Stimulated activated memory B cell treated with anti-CD40 and anti-IgM and Interleukin-4, amounts not matched to agents 10 μg/mL and 1 μg/mL and 100 μg/mL, for 72 hours (primary cell): ENCODE results near the gene PAGR1.
"Not testable (repeated sequence)": the region's sequence is repeated elsewhere in the genome, so short reads cannot be mapped to it uniquely, and the experiment has no call there.

Experiments
- ATAC-seq: fragments of 150-1000 bp; cut with Tn5 transposase; 2 replicates; pipeline ENCODE4 v1.10.0; 2021
- H3K27ac Mint-ChIP-seq: one replicate; pipeline ENCODE4 v1.8.0; 2022; ENCODE audit warnings: mild to moderate bottlenecking, mixed read lengths
- H3K27me3 Mint-ChIP-seq: one replicate; pipeline ENCODE4 v1.8.0; 2022; ENCODE audit warnings: mixed read lengths
- H3K36me3 Mint-ChIP-seq: one replicate; pipeline ENCODE4 v1.8.0; 2022; ENCODE audit warnings: mixed read lengths
- H3K4me1 Mint-ChIP-seq: one replicate; pipeline ENCODE4 v1.8.0; 2022; ENCODE audit warnings: mixed read lengths
- H3K4me3 Mint-ChIP-seq: one replicate; pipeline ENCODE4 v1.8.0; 2022; ENCODE audit warnings: mild to moderate bottlenecking, moderate library complexity, mixed read lengths
- H3K9me3 Mint-ChIP-seq: one replicate; pipeline ENCODE4 v1.8.0; 2022; ENCODE audit warnings: mixed read lengths

The PAGR1 gene

DNA sequence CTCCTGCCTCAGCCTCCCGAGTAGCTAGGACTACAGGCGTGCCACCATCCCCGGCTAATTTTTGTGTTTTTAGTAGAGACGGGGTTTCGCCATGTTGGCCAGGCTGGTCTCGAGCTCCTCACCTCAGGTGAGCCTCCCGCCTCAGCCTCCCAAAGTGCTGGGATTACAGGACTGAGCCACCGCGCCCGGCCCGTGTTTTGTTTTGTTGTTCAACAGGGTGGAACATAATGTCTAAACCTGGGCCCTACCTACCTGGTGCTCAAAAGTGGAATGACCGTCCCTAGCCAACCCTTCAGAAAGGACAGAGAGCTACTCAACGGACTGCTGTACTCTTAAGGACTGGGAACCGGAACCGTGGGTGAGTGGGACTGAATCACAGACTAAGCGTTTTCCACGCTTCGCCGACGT, 26.2 kb upstream of the PAGR1 start:
- H3K9me3 Mint-ChIP-seq, result no peaks in the 10 kb centered on the region
- H3K4me3 Mint-ChIP-seq, result peak overlapping the region; percentile 85
- H3K4me1 Mint-ChIP-seq, result peaks cover 30% of the 10 kb centered on the region
- H3K36me3 Mint-ChIP-seq, result peaks cover 7% of the 10 kb centered on the region
- peak overlapping the region; percentile 85 for H3K27ac Mint-ChIP-seq
- no peaks in the 10 kb centered on the region for H3K27me3 Mint-ChIP-seq
- peak; percentile 0 for ATAC-seq

DNA sequence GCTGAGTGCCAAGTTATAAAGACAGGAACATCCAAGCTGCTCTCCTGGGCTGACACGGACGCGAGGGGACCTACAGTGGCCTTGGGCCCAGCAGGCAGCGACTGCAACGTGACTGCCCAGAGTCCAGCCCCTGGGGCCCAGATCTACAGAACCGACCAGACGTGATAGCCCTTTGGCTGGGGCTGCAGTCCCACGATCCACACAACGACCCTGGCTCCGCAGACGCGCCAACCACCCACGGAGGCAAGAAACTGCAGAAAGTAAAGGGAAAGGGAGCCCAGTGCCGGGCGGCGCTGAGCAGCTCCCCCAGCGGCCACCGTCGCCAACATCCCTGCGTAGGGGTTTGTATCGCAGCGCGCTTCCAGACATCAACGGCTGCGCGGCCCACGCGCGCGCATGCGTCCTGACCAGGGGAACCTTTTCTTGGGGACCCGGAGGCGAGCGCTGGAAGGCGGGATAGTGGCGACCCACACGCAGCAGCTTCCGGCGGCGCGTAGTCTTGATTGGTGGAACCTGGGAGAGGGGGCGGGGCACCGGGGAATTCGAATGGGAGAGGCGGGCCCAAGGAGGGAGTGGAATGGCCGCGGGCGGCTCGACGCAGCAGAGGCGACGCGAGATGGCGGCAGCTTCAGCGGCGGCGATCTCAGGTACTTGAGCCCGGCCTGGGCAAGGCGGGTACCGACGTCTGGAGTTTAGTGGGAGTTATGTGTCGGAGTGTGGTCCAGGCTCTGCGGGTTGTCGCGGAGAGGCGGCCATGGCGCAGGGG, 25.6 kb upstream of the PAGR1 start, which contains the start of gene KIF22:
KIF22 (plus strand) TSS at position 569 of the 766 bp plus-strand sequence; CDS start at position 578, 9 bp downstream.
- no peaks in the 10 kb centered on the region for H3K9me3 Mint-ChIP-seq
- H3K27me3 Mint-ChIP-seq, result no peaks in the 10 kb centered on the region
- peak within 1 kb of the TSS; percentile 85 for H3K27ac Mint-ChIP-seq
- H3K36me3 Mint-ChIP-seq, result peaks cover 7% of the 10 kb centered on the region
- H3K4me1 Mint-ChIP-seq, result peaks cover 25% of the 10 kb centered on the region
- H3K4me3 Mint-ChIP-seq, result peak within 1 kb of the TSS; percentile 85
- ATAC-seq, result peak; percentile 100

DNA sequence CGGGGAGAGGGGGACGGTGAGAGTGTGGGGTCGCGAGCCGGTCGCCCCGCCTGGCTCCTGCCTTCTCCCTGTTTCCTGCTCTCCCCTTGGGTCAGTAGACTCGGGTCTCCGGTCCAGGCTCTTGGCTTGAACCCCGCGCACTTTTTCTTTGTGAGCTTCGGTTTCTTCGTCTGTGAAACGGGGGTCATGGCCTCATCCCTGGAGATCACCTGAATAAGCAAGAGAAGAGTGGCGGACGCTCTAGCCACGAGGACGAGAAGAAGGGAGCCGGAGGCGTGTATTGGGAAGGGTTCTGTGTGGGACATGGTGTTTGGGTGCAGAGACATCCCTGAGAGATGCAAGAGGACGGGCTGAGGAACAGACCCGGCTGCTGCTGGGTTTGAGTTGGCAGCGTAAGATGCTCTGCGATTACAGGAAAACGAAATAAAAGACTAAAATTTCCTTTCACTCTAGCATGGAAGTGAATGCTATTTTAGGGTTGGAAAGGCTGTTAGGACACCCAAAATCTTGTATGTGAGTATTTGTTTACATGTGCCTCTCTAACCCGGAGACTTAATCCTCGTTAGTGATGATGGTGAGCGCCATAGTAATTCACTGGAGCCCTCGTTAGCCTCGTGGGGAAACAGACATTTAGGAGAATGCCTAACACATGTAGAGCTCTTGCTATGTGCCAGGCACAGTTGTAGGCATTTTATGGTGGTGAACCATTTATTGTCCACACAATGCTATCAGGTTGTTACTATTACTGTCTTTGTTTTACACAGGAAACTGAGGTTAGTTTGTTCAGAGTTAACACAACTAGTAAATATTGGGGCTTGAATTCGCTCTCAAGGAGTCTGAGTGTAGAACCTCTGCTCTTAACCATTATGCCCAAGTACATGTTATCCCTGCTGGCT, 24.8 kb upstream of the PAGR1 start:
- H3K4me3 Mint-ChIP-seq, result peak overlapping the region; percentile 85
- no peaks in the 10 kb centered on the region for H3K27me3 Mint-ChIP-seq
- H3K36me3 Mint-ChIP-seq, result peaks cover 7% of the 10 kb centered on the region
- peaks cover 21% of the 10 kb centered on the region for H3K4me1 Mint-ChIP-seq
- H3K27ac Mint-ChIP-seq, result peak overlapping the region; percentile 85
- no peaks in the 10 kb centered on the region for H3K9me3 Mint-ChIP-seq
- ATAC-seq, result no peak

DNA sequence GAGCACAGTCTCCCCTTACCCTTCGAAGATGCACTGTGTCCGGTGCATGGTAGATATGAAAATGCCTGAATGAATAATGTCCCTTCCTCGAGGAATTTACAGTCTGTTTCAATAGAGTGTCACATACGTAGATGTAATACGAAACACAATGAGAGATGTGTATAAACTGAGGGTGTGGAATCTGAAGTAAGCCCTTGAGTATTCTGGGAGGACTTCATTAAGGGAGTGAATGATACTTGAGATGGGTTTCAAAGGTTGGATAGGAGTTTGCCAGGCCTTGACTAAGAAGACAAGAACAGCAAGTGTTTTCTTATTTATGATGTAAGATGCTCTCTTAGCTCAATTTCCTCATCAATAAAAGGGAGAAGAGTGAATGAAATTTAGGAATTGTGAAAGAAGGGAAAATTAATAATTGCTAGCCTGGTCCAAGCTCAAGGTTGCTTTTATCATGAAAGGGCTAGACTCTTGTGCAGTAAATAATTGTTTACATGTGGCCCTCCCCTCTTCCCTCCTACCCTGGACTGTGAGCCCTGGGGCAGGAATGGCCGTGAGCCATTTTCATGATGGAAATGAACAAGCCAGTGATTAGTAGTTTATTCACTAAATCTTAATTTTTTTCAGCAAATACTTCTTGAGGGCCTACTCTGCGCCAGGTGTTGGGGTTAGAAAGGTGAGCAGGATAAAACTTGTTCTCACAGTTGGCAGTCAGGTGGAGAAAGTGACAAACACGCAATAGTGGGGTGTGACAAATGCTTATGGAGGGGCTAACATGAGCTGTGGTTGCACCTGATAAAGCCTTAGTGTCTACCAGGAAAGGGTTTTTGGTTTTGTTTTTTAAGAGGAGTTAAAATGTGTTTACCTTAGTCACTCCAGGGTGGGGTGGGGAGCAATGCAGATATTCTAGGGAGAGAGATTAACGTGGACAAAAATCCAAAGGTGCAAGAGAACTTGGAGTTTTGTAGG, 23.8 kb upstream of the PAGR1 start:
- Mint-ChIP-seq H3K27me3 (no peaks in the 10 kb centered on the region), H3K27ac (peak overlapping the region; percentile 85), H3K4me1 (peaks cover 21% of the 10 kb centered on the region), H3K36me3 (peaks cover 11% of the 10 kb centered on the region), H3K4me3 (peak overlapping the region; percentile 55), H3K9me3 (no peaks in the 10 kb centered on the region)
- no peak for ATAC-seq

DNA sequence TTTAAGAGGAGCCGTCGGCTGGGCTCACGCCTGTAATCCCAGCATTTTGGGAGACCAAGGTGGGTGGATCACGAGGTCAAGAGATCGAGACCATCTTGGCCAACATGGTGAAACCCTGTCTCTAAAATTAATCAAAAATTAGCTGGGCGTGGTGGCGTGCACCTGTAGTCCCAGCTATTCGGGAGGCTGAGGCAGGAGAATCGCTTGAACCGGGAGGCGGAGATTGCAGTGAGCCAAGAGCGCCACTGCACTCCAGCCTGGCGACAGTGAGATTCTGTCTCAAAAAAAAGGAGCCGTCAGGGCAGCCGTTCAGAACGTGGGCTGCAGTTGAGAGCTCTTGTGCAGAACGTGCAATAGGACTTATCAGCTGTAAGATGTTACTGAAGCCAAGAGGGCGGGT, 22.8 kb upstream of the PAGR1 start:
- not testable (repeated sequence) for H3K9me3 Mint-ChIP-seq, H3K4me3 Mint-ChIP-seq, ATAC-seq, H3K27me3 Mint-ChIP-seq, H3K27ac Mint-ChIP-seq
- H3K36me3 Mint-ChIP-seq, result peaks cover 18% of the 10 kb centered on the region
- peaks cover 21% of the 10 kb centered on the region for H3K4me1 Mint-ChIP-seq

DNA sequence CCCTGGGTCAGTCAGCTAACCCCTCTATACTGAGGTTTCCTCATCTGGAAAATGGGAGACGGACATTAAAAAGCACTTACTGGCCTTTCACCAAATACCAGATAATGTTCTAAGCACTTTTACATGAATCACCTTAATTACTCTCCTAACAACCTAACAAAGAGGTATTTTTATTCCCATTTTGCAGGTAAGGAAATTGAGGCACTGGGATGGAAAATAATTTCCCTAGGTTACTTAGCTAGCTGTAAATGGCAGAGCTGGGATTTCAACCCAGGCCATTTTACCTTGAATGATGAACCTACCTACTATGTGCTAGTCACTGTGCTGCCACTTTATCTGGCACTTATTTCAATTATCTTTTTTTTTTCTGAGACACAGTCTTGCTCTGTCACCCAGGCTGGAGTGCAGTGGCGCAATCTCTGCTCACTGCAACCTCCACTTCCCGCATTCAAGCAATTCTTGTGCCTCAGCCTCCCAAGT, 21.7 kb upstream of the PAGR1 start:
- Mint-ChIP-seq H3K27me3 (no peaks in the 10 kb centered on the region), H3K4me3 (no peak overlapping the region), H3K4me1 (peaks cover 21% of the 10 kb centered on the region), H3K36me3 (peaks cover 29% of the 10 kb centered on the region), H3K9me3 (no peaks in the 10 kb centered on the region), H3K27ac (no peak overlapping the region)
- ATAC-seq, result no peak

DNA sequence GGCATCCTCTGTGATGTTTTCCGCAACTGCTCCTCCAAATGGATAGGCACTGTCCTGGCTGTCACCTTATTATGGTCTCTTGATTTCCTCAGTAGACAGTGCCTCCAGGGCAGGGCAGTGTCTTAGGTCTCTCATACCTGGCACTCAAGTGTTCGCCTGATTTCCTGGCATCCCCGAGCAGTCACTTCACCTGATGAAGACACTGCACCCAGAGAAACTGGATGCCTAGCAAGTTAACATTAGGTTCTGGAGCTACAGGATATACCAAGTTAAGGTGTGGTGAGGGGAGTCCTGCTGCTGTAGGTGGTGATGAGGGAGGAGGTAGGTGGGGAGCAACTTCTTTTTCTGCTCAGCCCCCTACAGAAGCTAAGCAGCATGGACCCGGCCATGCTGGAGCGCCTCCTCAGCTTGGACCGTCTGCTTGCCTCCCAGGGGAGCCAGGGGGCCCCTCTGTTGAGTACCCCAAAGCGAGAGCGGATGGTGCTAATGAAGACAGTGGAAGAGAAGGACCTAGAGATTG, 13.5 kb upstream of the PAGR1 start:
- no peak for ATAC-seq
- Mint-ChIP-seq H3K9me3 (no peaks in the 10 kb centered on the region), H3K27ac (no peak overlapping the region), H3K27me3 (no peaks in the 10 kb centered on the region), H3K4me1 (peaks cover 21% of the 10 kb centered on the region), H3K4me3 (no peak overlapping the region), H3K36me3 (peaks cover 49% of the 10 kb centered on the region)

DNA sequence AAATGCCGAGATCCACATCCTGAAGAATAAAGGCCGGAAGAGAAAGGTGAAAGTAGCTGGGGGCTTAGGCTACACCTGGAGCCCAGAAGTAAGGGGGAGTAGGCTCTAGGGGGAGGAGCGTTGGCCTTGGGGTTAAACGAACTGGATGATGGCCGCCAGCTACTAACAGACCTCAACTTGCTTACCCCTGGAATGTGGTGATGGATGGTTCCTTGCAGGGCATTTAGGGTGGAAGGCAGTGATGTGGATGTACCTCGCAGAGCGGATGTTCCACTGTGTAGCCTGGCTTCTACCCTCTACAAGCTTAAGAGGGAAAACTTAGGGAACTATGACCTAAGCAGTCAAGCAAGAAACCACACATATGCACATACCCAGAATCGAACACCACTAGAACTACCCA, 11.9 kb upstream of the PAGR1 start:
- Mint-ChIP-seq H3K36me3 (peaks cover 50% of the 10 kb centered on the region), H3K4me3 (peak overlapping the region; percentile 99), H3K4me1 (peaks cover 36% of the 10 kb centered on the region), H3K27me3 (no peaks in the 10 kb centered on the region), H3K27ac (peak overlapping the region; percentile 98), H3K9me3 (no peaks in the 10 kb centered on the region)
- no peak for ATAC-seq

DNA sequence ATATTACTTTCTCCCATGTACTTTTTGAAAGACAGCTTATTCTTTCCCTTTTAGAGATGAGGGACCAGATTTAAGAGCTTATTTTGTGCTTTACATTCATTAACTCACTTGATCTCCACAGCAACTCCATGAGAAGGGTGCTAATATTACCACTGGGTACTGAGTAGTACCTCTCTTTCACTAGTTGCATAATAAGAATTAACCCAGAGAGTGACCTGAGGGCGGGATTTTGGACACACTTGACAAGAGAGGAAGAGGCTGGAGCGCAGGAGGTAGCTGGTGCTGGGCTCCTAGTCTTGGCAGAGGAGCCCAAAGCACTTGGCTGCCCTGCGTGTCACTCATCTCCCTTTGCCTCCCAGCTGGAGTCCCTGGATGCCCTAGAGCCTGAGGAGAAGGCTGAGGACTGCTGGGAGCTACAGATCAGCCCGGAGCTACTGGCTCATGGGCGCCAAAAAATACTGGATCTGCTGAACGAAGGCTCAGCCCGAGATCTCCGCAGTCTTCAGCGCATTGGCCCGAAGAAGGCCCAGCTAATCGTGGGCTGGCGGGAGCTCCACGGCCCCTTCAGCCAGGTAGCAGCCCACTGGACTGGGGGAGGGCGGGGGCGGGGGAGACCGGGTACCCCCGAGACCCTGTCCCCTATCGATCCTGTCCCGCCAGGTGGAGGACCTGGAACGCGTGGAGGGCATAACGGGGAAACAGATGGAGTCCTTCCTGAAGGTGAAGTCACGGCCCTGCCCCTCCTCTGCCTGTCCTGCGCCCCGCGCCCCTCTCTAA, 11.3 kb upstream of the PAGR1 start:
- Mint-ChIP-seq H3K36me3 (peaks cover 46% of the 10 kb centered on the region), H3K27ac (peak overlapping the region; percentile 98), H3K4me3 (peak overlapping the region; percentile 99), H3K4me1 (peaks cover 37% of the 10 kb centered on the region), H3K9me3 (no peaks in the 10 kb centered on the region), H3K27me3 (no peaks in the 10 kb centered on the region)
- ATAC-seq, result no peak

DNA sequence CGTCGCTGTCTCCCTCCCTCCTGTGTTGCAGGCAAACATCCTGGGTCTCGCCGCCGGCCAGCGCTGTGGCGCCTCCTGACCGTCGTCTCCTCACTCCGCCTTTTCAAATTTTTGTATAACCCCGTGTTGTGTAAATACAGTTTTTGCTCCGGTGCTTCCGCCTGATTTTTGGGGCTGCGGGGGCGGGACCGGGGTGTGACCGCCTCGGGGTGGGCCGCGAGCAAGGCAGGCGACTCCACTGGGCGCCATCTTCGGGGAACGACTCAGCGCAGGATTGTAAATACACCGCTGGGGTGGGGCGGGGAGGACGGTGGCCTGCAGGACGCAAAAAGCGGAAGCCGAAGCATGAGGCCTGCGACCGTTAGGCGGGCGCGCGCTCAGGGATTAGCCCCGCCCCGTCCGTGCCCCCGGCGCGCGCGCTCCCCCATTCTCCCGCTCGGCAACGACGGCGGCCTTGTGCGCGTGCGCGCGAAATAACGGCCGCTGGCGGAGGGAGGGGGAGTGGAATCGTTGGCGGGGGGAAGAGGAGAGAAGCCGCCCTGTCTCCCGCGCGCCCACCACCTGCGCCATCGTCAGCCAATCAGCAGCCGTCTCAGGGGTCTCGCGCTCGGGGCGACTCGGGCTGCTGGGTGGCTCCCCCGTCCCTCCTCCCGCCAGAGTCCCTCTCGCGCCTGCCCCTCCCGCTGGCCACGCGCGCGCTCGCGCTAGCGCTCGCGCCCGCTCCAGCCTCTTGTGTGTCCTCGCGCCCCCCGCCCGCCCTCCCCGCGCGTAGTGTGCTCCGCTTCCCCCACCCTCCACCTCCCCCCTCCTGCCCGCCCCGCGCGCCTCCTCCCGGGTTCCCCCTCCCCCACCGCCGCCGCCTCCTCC, 10.5 kb upstream of the PAGR1 start:
- H3K4me1 Mint-ChIP-seq, result peaks cover 45% of the 10 kb centered on the region
- H3K36me3 Mint-ChIP-seq, result peaks cover 49% of the 10 kb centered on the region

DNA sequence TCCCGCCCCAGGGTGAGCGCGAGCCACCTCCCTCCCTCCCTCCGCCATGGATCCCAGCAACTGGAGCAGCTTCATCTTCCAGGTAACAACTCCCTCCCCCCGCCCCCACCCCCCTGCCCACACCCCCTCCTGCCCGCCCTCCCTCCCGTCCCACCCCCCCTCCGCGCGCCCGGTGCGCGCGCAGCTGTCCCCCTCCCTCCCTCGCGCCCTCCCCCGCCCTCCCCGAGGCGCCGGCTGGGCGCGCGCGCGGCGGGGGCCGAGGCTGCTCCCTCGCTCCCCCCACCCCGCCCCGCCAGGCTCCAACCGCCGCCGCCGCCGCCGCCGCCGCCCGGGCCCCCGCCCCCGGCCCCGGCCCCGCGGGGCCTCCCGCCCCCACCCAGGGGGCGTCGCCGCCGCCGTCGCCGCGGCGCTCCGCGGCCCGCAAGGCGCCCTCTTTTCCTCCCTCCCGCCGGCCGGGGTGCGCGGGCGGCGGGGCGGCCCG, 9.8 kb upstream of the PAGR1 start, which contains the start of gene MAZ:
MAZ (plus strand) TSS at position 431 of the 481 bp plus-strand sequence. CDS start 173 bp downstream, outside the sequence.
- no peaks in the 10 kb centered on the region for H3K27me3 Mint-ChIP-seq
- peak within 1 kb of the TSS; percentile 98 for H3K27ac Mint-ChIP-seq
- peaks cover 51% of the 10 kb centered on the region for H3K36me3 Mint-ChIP-seq
- peak within 1 kb of the TSS; percentile 99 for H3K4me3 Mint-ChIP-seq
- no peaks in the 10 kb centered on the region for H3K9me3 Mint-ChIP-seq
- ATAC-seq, result peak; percentile 3
- peaks cover 52% of the 10 kb centered on the region for H3K4me1 Mint-ChIP-seq

More for the DNA sequence above, 10.5 kb upstream of the PAGR1 start:
- Mint-ChIP-seq H3K27me3 (no peaks in the 10 kb centered on the region), H3K4me3 (peak overlapping the region; percentile 99), H3K27ac (peak overlapping the region; percentile 98), H3K9me3 (no peaks in the 10 kb centered on the region)
- ATAC-seq, result peak; percentile 83

DNA sequence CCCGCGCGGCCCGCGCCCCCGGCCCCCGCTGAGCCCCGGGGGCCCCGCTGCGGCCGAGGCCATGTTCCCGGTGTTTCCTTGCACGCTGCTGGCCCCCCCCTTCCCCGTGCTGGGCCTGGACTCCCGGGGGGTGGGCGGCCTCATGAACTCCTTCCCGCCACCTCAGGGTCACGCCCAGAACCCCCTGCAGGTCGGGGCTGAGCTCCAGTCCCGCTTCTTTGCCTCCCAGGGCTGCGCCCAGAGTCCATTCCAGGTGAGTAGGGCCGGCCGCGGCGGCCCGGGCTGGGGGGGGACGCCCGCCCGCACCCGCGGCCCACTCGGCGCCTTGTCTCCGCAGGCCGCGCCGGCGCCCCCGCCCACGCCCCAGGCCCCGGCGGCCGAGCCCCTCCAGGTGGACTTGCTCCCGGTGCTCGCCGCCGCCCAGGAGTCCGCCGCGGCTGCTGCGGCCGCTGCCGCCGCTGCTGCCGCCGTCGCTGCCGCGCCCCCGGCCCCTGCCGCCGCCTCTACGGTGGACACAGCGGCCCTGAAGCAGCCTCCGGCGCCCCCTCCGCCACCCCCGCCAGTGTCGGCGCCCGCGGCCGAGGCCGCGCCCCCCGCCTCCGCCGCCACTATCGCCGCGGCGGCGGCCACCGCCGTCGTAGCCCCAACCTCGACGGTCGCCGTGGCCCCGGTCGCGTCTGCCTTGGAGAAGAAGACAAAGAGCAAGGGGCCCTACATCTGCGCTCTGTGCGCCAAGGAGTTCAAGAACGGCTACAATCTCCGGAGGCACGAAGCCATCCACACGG, 9.1 kb upstream of the PAGR1 start:
- ATAC-seq, result peak; percentile 3
- no peaks in the 10 kb centered on the region for H3K9me3 Mint-ChIP-seq
- H3K4me1 Mint-ChIP-seq, result peaks cover 59% of the 10 kb centered on the region
- peaks cover 44% of the 10 kb centered on the region for H3K36me3 Mint-ChIP-seq
- peak overlapping the region; percentile 80 for H3K4me3 Mint-ChIP-seq
- peak overlapping the region; percentile 86 for H3K27ac Mint-ChIP-seq
- no peaks in the 10 kb centered on the region for H3K27me3 Mint-ChIP-seq
